ENCODE data around the gene METTL8.
"Not testable (repeated sequence)": the region's sequence is repeated elsewhere in the genome, so short reads cannot be mapped to it uniquely, and the experiment has no call there.

Gene METTL8

GRCh38 chr2:171401947-171402346 lies 31.8 kb downstream of the METTL8 start:
- DNase-seq (ENCODE audit: low spot score), result no peak

- DNase-seq (ENCODE audit: low spot score), result no peak
Observed at GRCh38 chr2:171400395-171400794, 33.4 kb downstream of the METTL8 start.

GRCh38 chr2:171399292-171399691 lies 34.5 kb downstream of the METTL8 start:
- no peak for DNase-seq (ENCODE audit: low spot score)

GRCh38 chr2:171394164-171394740 lies 39.5 kb downstream of the METTL8 start:
- no peak for DNase-seq (ENCODE audit: low spot score)

GRCh38 chr2:171393487-171393886 lies 40.3 kb downstream of the METTL8 start:
- DNase-seq (ENCODE audit: low spot score), result no peak

GRCh38 chr2:171391532-171391931 lies 42.3 kb downstream of the METTL8 start:
- DNase-seq (ENCODE audit: low spot score), result no peak

GRCh38 chr2:171390941-171391516 lies 42.8 kb downstream of the METTL8 start:
- no peak for DNase-seq (ENCODE audit: low spot score)

- DNase-seq (ENCODE audit: low spot score), result no peak
Observed at GRCh38 chr2:171389780-171390179, 44.0 kb downstream of the METTL8 start.

- DNase-seq (ENCODE audit: low spot score), result no peak
Observed at GRCh38 chr2:171389325-171389724, 44.5 kb downstream of the METTL8 start.

- DNase-seq (ENCODE audit: low spot score), result no peak
Observed at GRCh38 chr2:171387052-171387451, 46.7 kb downstream of the METTL8 start.

- DNase-seq (ENCODE audit: low spot score), result no peak
Observed at GRCh38 chr2:171386627-171387026, 47.2 kb downstream of the METTL8 start.

- DNase-seq (ENCODE audit: low spot score), result no peak
Observed at GRCh38 chr2:171383134-171383533, 50.7 kb downstream of the METTL8 start.

- not testable (repeated sequence) for DNase-seq (ENCODE audit: low spot score)
Observed at GRCh38 chr2:171382175-171382574, 51.6 kb downstream of the METTL8 start.

- not testable (repeated sequence) for DNase-seq (ENCODE audit: low spot score)
Observed at GRCh38 chr2:171377852-171378251, 55.9 kb downstream of the METTL8 start.

- DNase-seq (ENCODE audit: low spot score), result no peak
Observed at GRCh38 chr2:171367692-171368091, 66.1 kb downstream of the METTL8 start.

- no peak for DNase-seq (ENCODE audit: low spot score)
Observed at GRCh38 chr2:171365778-171366177, 68.0 kb downstream of the METTL8 start.

GRCh38 chr2:171365232-171365631 lies 68.6 kb downstream of the METTL8 start:
- no peak for DNase-seq (ENCODE audit: low spot score)

GRCh38 chr2:171362396-171362795 lies 71.4 kb downstream of the METTL8 start:
- DNase-seq (ENCODE audit: low spot score), result no peak

- DNase-seq (ENCODE audit: low spot score), result no peak
Observed at GRCh38 chr2:171360905-171361304, 72.9 kb downstream of the METTL8 start.

GRCh38 chr2:171353746-171354145 lies 80.0 kb downstream of the METTL8 start:
- not testable (repeated sequence) for DNase-seq (ENCODE audit: low spot score)

GRCh38 chr2:171348056-171348455 lies 85.7 kb downstream of the METTL8 start:
- no peak for DNase-seq (ENCODE audit: low spot score)

GRCh38 chr2:171347591-171348032 lies 86.2 kb downstream of the METTL8 start:
- no peak for DNase-seq (ENCODE audit: low spot score)

- DNase-seq (ENCODE audit: low spot score), result no peak
Observed at GRCh38 chr2:171346723-171347557, 86.8 kb downstream of the METTL8 start.
